Myocyte (in vitro differentiated cells): Measurements from ENCODE around the gene ZSCAN25. TPM values are rescaled to one million over a fixed set of nuclear protein-coding genes. Genes with fewer than 3 reads are reported as not detected.
A peak's percentile ranks its signal among the peaks of the same experiment; 100 is the strongest.
"Not testable (repeated sequence)": the region's sequence is repeated elsewhere in the genome, so short reads cannot be mapped to it uniquely, and the experiment has no call there.

Experiments used
- DNase-seq: peaks from one replicate; pipeline ENCODE4 v3.0.0-alpha.2; 2012; ENCODE audit warnings: low read depth
- total RNA-seq: library from RNA; depleted of rRNA; stranded (reverse); fragments of >200 nt; gene quantifications from 2 replicates; pipeline ENCODE4 v1.2.3, GENCODE V29; 2014

The ZSCAN25 gene
- total RNA-seq, 1 donor from 2014 or later: 11.2 TPM

DNA sequence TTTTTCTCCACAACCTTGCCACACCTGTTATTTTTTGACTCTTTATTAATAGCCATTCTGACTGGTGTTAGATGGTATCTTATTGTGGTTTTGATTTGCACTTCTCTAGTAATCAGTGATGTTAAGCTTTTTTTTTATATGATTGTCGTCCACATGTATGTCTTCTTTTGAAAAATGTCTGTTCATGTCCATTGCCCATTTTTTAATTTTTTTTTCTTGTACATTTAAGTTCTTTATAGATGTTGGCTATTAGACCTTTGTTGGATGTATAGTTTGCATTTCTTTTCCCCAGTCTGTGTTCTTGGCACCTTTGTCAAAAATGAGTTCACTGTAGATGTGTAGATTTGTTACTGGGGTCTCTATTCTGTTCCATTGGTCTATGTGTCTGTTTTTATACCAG lies 28.8 kb downstream of the ZSCAN25 start:
- DNase-seq: peak; percentile 28

DNA sequence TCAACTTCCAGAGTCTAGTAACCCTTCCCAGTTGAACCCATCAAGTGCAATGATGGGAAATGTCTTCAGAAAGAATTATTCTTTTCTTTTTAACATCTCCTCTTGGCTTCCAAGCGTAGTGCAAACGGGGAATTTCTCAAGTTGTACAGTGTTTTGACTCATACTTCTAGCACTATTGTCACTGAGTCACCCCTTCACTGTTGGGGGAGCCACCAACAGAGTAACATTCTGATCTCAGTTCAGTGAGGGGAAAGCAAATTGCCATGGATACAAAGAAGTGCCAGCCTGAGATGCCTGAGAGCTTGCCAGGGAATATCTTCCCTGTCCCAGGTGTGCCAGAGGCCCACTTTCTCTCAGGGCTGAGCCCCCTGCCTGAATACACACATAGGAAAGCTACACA lies 32.1 kb downstream of the ZSCAN25 start:
- no peak for DNase-seq

DNA sequence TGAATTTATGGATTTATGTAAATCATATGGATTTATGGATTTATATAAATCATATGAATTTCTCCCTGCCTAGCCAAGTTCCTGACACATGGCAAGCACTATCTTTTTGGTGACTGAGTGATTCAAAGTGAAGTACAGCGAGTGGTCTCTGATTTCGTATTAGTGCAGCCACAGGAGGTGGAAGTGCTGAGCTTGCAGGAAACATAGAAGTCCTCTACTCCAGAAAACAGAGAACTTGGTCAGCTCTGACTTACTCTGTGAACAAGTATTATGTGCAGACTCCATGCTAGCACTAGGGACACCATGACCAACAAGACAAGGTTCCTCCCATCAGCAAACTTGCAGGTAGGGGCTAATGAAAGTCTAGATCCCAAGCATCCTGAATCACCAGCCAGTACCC lies 34.5 kb downstream of the ZSCAN25 start:
- DNase-seq: no peak

GRCh38 chr7:99652671-99653070 lies 35.9 kb downstream of the ZSCAN25 start:
- DNase-seq: no peak

- DNase-seq: not testable (repeated sequence)
Observed at GRCh38 chr7:99653269-99653668, 36.5 kb downstream of the ZSCAN25 start.

GRCh38 chr7:99653754-99654153 lies 37.0 kb downstream of the ZSCAN25 start:
- no peak for DNase-seq

DNA sequence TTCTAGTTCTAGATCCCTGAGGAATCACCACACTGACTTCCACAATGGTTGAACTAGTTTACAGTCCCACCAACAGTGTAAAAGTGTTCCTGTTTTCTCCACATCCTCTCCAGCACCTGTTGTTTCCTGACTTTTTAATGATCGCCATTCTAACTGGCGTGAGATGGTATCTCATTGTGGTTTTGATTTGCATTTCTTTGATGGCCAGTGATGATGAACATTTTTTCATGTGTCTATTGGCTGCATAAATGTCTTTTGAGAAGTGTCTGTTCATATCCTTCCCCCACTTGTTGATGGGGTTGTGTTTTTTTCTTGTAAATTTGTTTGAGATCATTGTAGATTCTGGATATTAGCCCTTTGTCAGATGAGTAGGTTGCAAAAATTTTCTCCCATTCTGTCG lies 37.9 kb downstream of the ZSCAN25 start:
- DNase-seq: not testable (repeated sequence)

DNA sequence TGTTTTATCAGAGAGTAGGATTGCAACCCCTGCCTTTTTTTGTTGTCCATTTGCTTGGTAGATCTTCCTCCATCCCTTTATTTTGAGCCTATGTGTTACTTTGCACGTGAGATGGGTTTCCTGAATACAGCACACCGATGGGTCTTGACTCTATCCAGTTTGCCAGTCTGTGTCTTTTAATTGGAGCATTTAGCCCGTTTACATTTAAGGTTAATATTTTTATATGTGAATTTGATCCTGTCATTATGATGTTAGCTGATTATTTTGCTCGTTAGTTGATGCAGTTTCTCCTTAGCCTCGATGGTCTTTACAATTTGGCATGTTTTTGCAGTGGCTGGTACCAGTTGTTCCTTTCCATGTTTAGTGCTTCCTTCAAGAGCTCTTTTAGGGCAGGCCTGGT lies 41.1 kb downstream of the ZSCAN25 start:
- DNase-seq: not testable (repeated sequence)

GRCh38 chr7:99665312-99666012 lies 48.7 kb downstream of the ZSCAN25 start:
- DNase-seq: no peak

- no peak for DNase-seq
Observed at GRCh38 chr7:99666013-99666395, 49.3 kb downstream of the ZSCAN25 start.

- DNase-seq: no peak
Observed at GRCh38 chr7:99667179-99667578, 50.4 kb downstream of the ZSCAN25 start.

GRCh38 chr7:99668541-99668940 lies 51.8 kb downstream of the ZSCAN25 start:
- no peak for DNase-seq

DNA sequence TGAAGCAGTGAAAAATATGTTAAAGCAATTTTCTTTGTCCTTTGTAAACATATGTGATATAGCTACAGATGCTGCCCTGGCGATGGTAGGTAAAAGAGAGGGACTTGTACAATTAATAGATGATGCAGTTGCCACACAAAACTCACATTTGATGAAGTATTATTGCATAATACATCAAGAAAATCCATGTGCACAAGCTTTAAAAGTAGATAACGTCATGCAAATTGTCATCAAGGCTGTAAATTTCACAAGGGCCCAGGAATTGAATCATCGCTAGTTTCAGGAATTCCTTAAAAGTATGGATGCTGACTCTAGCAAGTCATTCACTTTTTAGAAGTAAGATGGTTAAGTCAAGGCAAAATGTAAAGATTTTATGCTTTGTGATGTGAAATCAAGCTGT lies 53.0 kb downstream of the ZSCAN25 start:
- DNase-seq: no peak

DNA sequence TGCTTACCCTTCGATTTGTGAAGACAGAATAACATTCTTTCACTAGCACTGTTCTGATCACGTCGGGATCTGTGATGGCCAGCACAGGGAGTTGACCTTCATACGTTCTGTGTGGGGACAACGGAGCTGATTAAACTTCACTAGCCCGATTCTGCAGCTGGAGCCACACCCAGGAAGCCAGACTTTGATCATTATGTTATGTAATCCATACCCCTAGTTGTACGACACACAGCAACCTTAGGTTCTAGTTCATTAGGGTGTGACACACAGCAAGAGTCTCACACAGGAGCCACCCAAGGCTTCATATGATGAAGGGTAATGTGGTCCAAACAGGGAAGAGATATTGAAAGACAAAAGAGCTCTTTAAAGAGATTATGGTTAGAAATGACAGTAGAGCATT lies 55.8 kb downstream of the ZSCAN25 start:
- no peak for DNase-seq

DNA sequence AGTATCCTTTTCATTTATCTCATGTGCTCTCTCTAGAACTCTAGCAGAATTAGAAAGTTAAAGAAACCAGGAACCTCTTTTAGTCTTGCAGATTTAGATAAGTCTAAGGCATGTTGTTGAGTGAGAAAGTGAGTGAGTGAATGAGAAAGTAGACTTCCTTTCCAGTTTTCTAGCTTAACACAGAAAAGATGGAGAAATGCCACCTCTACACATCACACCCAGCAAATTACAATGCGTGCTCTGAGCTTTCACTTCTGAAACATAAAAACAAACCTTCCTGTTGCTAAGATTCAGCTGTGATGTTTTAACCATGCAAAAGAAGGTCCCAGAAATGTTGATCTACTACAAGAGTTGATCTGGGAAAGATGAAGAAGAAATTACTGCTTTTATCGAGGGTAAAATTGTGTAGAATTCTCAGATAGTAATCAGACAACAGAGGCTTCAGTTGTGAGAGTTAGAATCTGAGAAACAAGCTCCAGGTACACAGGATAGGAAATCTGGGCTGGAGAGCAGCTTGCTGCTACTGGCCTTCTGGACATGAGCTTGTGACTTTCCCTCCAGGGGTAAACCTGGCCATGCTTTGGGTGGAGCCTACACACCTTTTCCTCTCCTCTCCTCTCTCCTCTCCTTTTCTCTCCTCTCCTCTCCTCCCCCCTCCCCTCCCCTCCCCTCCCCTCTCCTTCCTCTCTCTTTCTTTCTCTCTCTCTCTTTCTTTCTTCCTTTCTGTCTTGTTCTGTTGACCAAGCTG lies 58.4 kb downstream of the ZSCAN25 start:
- no peak for DNase-seq

GRCh38 chr7:99677013-99677647 lies 60.4 kb downstream of the ZSCAN25 start:
- no peak for DNase-seq

DNA sequence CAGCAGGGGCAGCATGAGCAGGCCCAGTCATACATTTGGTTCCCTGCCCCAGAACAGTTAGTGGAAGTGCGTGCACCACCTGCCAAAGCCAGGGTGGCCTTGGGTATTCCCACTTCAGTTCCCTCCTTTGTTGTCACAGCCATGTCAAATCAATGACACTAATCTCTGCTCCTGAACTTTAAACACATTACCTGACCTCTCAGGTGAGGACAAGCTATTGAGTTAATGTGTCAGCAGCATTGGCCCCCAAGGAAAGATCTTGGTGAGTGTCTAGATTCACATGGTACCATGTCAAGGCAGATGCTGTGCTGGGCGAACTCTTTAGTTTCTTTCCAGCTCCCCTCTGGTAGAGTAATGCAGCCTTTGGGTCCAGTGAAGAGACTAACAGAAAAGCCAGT lies 60.9 kb downstream of the ZSCAN25 start:
- no peak for DNase-seq

- DNase-seq: peak; percentile 15
Observed at GRCh38 chr7:99679032-99679399, 62.3 kb downstream of the ZSCAN25 start.

DNA sequence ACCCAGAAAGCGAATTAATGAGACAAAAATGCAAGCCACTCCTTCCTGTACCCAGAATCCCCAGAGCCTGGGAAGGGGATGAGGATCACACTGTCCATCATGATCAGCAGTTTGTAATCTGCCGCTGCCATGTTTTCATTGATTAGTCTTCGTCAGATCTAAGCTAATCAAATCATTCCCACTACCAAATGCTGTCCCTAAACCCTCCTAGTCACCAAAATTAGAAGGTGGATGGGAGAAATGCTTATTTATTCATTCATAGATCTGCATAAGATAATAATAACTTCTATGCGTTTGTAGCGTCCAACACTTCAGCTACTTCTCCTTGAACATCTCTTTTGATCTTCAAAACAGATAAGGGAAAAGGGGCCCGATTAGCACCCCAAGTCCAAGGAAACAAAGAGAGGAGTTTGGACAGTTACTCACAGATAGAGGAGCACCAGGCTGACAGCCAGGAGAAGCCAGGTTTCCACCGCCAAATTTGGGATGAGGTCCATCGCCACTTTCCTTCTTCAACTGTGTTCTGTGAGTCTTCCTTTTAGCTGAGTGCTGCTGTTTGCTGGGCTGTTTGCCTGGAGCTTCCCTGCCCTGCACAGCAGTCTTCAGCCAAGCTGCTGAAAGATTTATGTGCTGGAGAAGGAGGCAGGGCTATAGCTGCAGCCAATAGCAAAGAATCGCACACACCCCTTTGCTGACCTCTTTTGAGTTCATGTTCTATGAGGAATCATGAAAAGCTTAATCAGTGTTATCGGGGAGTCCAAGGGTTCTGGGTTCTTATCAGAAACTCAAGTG lies 62.9 kb downstream of the ZSCAN25 start, which contains the start of gene CYP3A5:
Gene CYP3A5 (minus strand): TSS at position 597 of the 792 bp plus-strand sequence. CDS start 100 bp downstream, at position 497.
- peak; percentile 40 for DNase-seq
